ENCODE data around the gene ABR.

DNA sequence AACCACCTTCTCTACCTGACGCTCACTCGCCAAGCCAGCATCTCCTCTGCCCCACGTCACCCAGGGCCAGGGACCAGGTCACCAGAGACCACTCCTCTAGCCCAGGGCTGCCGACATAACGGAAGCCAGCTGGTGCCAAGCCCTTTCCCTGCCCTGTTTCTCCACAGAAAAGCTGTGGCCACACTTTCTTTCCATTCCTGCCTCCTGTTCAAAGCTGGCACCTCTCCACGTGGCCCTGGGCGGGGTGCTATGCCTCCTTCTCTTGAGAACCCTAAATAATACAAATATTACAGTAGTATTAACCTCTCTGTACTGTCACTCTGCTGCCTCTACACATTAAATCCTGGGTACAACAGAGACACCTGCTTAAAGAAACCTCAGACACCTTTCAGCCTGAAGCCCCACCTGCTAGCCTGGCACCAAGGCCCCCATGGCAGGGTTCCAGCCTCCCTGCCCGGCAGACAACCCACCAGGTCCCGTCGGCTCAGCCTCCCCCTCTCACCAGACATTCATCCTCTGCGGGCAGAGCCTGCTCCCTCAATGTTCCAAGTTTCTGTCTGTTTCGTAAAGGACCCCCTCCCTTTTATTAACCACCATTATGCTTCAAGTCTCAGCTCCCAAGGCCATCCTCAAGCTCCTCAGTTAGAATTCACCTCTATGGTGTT lies 120.5 kb downstream of the ABR start:
- TF ChIP-seq POLR2A (IDR thresholded peaks at IDR 0.05) (no peak), CTCF (IDR thresholded peaks at IDR 0.05) (no peak)
